Esophagus squamous epithelium (tissue), 5 donors: ENCODE measurements around the gene PIGV. TPM values are rescaled to one million over a fixed set of nuclear protein-coding genes. Genes with fewer than 3 reads are reported as not detected.
A peak's percentile ranks its signal among the peaks of the same experiment; 100 is the strongest.

Experiments
- DNase-seq: peaks from one replicate; lab custom pipeline; 2025; lab: John Stamatoyannopoulos, UW
- H3K27ac ChIP-seq, 4 donors: fragments of 200-600 bp; sonication (generic); one replicate each; pipeline ENCODE4 v1.5.1; 2016 to 2019; ENCODE audit warnings: mild to moderate bottlenecking in 1 of 4
- H3K27me3 ChIP-seq, 4 donors: fragments of 200-600 bp; sonication (generic); 1 replicate in 3 of 4; 2 replicates in 1 of 4; pipeline versions ENCODE4 v1.5.1 to v1.6.0; 2017 to 2021; ENCODE audit warnings: antibody characterized with exemption in 1 of 4
- H3K36me3 ChIP-seq, 3 donors: fragments of 200-600 bp; sonication (generic); one replicate each; pipeline ENCODE4 v1.5.1; 2016 to 2019
- H3K4me1 ChIP-seq, 3 donors: fragments of 200-600 bp; sonication (generic); one replicate each; pipeline ENCODE4 v1.5.1; 2017 to 2019
- H3K4me3 ChIP-seq, 4 donors: fragments of 200-600 bp; sonication (generic); 1 replicate in 3 of 4; 2 replicates in 1 of 4; pipeline ENCODE4 v1.5.1; 2016 to 2019; ENCODE audit warnings: mild to moderate bottlenecking in 2 of 4, moderate library complexity in 1 of 4
- H3K9me3 ChIP-seq, 3 donors: fragments of 200-600 bp; sonication (generic); one replicate each; pipeline ENCODE4 v1.5.1; 2016 to 2019
- CTCF ChIP-seq, 6 experiments: fragments of 450-650 bp in 4 of 6; fragments of 200-600 bp in 2 of 6; sonication (generic) in 2 of 6; IDR thresholded peaks; one replicate each; pipeline ENCODE4 v1.5.1; 2016 to 2019; ENCODE audit warnings: antibody characterized with exemption in 6 of 6, mild to moderate bottlenecking in 4 of 6, moderate library complexity in 4 of 6
- POLR2A ChIP-seq, 4 donors: fragments of 450-650 bp; IDR thresholded peaks; one replicate each; pipeline ENCODE4 v1.6.1; 2017; ENCODE audit warnings: antibody characterized with exemption in 4 of 4, mild to moderate bottlenecking in 4 of 4, moderate library complexity in 3 of 4
- WGBS, 2 donors: methylation state at CpG; one replicate each; pipeline ENCODE4 v1.1.5; 2018; 5-methylcytosine and 5-hydroxymethylcytosine counted together
- intact Hi-C: fragments of 100-400 bp; cut with DNase I; formaldehyde crosslinking; loops from one replicate; pipeline ENCODE4 v1.15.0; 2022
- total RNA-seq, 4 donors: library from RNA; depleted of rRNA; stranded (reverse); fragments of >200 nt; gene quantifications; one replicate each; pipeline ENCODE4 v1.1.0, GENCODE V29; 2016
- donor health status: DM: yes; HTN: yes; CAD: no.

PIGV gene
- total RNA-seq, 4 donors from 2014 or later: 9.9 to 20.9 (median 13.1) TPM

- H3K27ac ChIP-seq: peak overlapping the region; percentile 14 to 99 (median 64)
- DNase-seq: no peak
- no peaks in the 10 kb centered on the region for H3K9me3 ChIP-seq
- peaks cover 15 to 41% (median 20%) of the 10 kb centered on the region in 3 donors for H3K36me3 ChIP-seq
- intact Hi-C loops: loop anchor here (10.0 kb wide), 1 partner anchor 279 kb away; no protein-coding TSS in a partner anchor
- TF ChIP-seq POLR2A (IDR thresholded peaks at IDR 0.05): no peak
- TF ChIP-seq CTCF (IDR thresholded peaks at IDR 0.05): no peak
- 75 to 83% methylated on average over 5 of the region's 5 CpGs for WGBS, 2 donors
- peaks cover 24 to 60% (median 35%) of the 10 kb centered on the region in 3 donors for H3K4me1 ChIP-seq
- no peak overlapping the region for H3K4me3 ChIP-seq
- H3K27me3 ChIP-seq: no peaks in the 10 kb centered on the region
These were observed 4.1 kb upstream of the PIGV start for GRCh38 chr1:26783646-26784022.

GRCh38 chr1:26784023-26784871, 3.5 kb upstream of the PIGV start:
- Histone ChIP-seq H3K9me3 (no peaks in the 10 kb centered on the region), H3K27me3 (no peaks in the 10 kb centered on the region), H3K27ac (peak overlapping the region; percentile 31 to 99 (median 90)), H3K4me1 (peaks cover 28 to 65% (median 35%) of the 10 kb centered on the region in 3 donors), H3K4me3 (no peak overlapping the region), H3K36me3 (peaks cover 14 to 35% (median 19%) of the 10 kb centered on the region in 3 donors)
- DNase-seq: no peak
- WGBS, 2 donors: 100% methylated on average over 1 to 2 of the region's 2 CpGs
- TF ChIP-seq POLR2A (IDR thresholded peaks at IDR 0.05): no peak
- no peak for TF ChIP-seq CTCF (IDR thresholded peaks at IDR 0.05)
- intact Hi-C loops: loop anchor here (10.0 kb wide), 1 partner anchor 279 kb away; no protein-coding TSS in a partner anchor

GRCh38 chr1:26784886-26785285, 2.9 kb upstream of the PIGV start:
- no peak for DNase-seq
- Histone ChIP-seq H3K27me3 (no peaks in the 10 kb centered on the region), H3K4me1 (peaks cover 28 to 72% (median 38%) of the 10 kb centered on the region in 3 donors), H3K4me3 (no peak overlapping the region), H3K27ac (peak overlapping the region; percentile 6 to 99 (median 90)), H3K36me3 (peaks cover 8 to 29% (median 13%) of the 10 kb centered on the region in 3 donors), H3K9me3 (no peaks in the 10 kb centered on the region)
- 94 to 100% methylated on average over 1 of the region's 1 CpG for WGBS, 2 donors
- intact Hi-C loops: loop anchor here (5.0 to 10.0 kb wide), 2 partner anchors 93 to 280 kb away; no protein-coding TSS in a partner anchor
- no peak for TF ChIP-seq CTCF (IDR thresholded peaks at IDR 0.05)
- no peak for TF ChIP-seq POLR2A (IDR thresholded peaks at IDR 0.05)

- DNase-seq: no peak
- Histone ChIP-seq H3K36me3 (peaks cover 0 to 24% (median 4%) of the 10 kb centered on the region in 3 donors), H3K4me3 (peak overlapping the region in 2 of 4 donors; percentile 80 to 92), H3K27ac (peak overlapping the region; percentile 98 to 100 (median 98)), H3K4me1 (peaks cover 28 to 73% (median 38%) of the 10 kb centered on the region in 3 donors), H3K27me3 (no peaks in the 10 kb centered on the region), H3K9me3 (no peaks in the 10 kb centered on the region)
- 75 to 77% methylated on average over 5 of the region's 5 CpGs for WGBS, 2 donors
- TF ChIP-seq POLR2A (IDR thresholded peaks at IDR 0.05): no peak
- TF ChIP-seq CTCF (IDR thresholded peaks at IDR 0.05): no peak
- intact Hi-C loops: loop anchor here (5.0 to 10.0 kb wide), 2 partner anchors 94 to 281 kb away; no protein-coding TSS in a partner anchor
These were observed 1.9 kb upstream of the PIGV start for GRCh38 chr1:26785611-26786436.
